WI38 (cell line): Measurements from ENCODE around the gene ZFAND3.

ENCODE experiments used
- H3K4me3 ChIP-seq: 2 replicates; pipeline ENCODE4 v1.5.1; 2011; ENCODE audit warnings: low read depth, mild to moderate bottlenecking, control low read depth, low read length
- TF ChIP-seq, protein P1 (sequence below): IDR thresholded peaks from 2 replicates; pipeline ENCODE4 v1.5.1; 2012; ENCODE audit warnings: low read depth, mild to moderate bottlenecking, control low read depth, low read length

Gene ZFAND3

DNA sequence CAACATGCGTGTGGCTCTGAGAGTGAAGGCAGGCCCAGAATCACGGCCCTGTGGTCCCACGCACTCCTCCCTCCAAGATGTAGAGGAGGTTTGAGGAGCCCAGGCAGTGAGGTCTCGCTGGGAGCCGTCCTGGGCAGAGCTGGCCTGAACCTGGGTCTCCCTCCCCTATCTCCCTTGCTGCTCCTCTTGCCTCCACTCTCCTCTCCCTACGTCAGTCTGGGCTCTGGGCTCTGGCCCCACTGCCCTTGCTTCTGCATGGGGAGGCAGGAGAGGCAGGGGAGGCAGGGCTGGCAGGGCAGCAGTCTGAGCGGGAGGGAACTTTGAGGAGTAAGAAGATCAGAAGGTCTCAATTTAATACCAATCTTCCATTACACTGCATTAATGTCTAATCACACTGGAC, 375.1 kb downstream of the ZFAND3 start:
- H3K4me3 ChIP-seq, result no peak overlapping the region
- TF ChIP-seq, protein P1, sequence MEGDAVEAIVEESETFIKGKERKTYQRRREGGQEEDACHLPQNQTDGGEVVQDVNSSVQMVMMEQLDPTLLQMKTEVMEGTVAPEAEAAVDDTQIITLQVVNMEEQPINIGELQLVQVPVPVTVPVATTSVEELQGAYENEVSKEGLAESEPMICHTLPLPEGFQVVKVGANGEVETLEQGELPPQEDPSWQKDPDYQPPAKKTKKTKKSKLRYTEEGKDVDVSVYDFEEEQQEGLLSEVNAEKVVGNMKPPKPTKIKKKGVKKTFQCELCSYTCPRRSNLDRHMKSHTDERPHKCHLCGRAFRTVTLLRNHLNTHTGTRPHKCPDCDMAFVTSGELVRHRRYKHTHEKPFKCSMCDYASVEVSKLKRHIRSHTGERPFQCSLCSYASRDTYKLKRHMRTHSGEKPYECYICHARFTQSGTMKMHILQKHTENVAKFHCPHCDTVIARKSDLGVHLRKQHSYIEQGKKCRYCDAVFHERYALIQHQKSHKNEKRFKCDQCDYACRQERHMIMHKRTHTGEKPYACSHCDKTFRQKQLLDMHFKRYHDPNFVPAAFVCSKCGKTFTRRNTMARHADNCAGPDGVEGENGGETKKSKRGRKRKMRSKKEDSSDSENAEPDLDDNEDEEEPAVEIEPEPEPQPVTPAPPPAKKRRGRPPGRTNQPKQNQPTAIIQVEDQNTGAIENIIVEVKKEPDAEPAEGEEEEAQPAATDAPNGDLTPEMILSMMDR, result no peak

DNA sequence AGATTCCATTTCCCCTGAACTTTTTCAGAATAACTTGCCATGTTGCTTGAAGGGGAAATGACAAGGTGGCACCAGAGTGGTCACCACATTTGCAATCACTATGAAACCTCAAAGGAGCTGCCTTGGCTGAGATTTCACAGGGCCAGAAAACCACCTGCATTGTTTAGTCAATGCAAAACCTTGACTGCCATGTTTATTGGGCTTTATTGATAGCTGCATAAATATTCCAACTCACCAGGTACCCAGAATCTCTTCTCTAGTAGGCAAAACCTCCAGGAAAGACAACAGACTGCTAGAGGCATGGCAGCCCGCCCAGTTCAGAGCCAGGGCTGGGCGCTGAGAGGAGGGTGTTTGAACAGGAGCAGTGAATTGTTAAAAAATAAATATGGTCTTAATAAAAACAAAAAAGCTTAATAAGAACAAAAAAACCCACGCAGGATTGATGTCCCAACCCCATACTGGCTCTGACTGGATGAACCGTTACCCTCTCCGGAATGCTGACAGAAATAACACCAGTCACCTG, 375.6 kb downstream of the ZFAND3 start:
- TF ChIP-seq, protein P1, result no peak
- no peak overlapping the region for H3K4me3 ChIP-seq

DNA sequence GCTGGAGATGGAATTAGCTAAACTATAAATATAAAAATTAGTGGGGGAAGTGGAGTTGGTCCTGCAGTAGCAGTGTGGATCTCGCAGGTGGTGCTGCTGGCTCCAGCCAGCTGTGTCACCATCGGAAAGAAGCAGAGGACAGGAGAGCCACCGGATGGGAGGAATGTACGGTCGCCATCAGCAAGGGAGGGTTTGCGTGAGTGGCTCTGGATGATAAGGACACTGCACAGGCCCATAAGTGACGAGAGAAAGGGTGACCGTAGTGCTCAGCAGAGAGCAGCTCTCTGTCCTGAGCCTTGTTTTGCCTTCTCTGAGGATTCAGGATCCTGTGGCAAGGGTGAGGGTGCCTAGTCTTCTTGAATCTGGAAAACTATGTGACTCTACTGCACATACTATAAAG, 378.7 kb downstream of the ZFAND3 start:
- TF ChIP-seq, protein P1, result no peak
- H3K4me3 ChIP-seq, result no peak overlapping the region
